HepG2 (cell line): ENCODE results near the gene CTU2. TPM values are rescaled to one million over a fixed set of nuclear protein-coding genes. Genes with fewer than 3 reads are reported as not detected.

Source experiments
- CTCF ChIP-seq: sonication (generic); formaldehyde crosslinking; IDR thresholded peaks from 2 replicates; pipeline ENCODE4 v1.5.0; 2020; ENCODE audit warnings: mild to moderate bottlenecking, missing genetic modification reagents, moderate library complexity
- DZIP1 ChIP-seq: sonication (generic); formaldehyde crosslinking; IDR thresholded peaks from 2 replicates; pipeline ENCODE4 v1.5.0; 2020; ENCODE audit warnings: mild to moderate bottlenecking, missing genetic modification reagents
- GATAD2A ChIP-seq: IDR thresholded peaks from 2 replicates; pipeline ENCODE4 v1.6.1; 2016
- HIVEP1 ChIP-seq: sonication (generic); formaldehyde crosslinking; IDR thresholded peaks from 2 replicates; pipeline ENCODE4 v1.4.0; 2020; ENCODE audit warnings: mild to moderate bottlenecking, missing genetic modification reagents
- KLF11 ChIP-seq: IDR thresholded peaks from 2 replicates; pipeline ENCODE4 v1.6.1; 2016; ENCODE audit warnings: missing compliant biosample characterization
- PAF1 ChIP-seq: IDR thresholded peaks from 2 replicates; pipeline ENCODE4 v1.6.1; 2016; ENCODE audit warnings: missing genetic modification reagents, missing compliant biosample characterization
- POGZ ChIP-seq: sonication (generic); formaldehyde crosslinking; IDR thresholded peaks from 2 replicates; pipeline ENCODE4 v1.4.0; 2020; ENCODE audit warnings: mild to moderate bottlenecking, missing genetic modification reagents
- PRPF4 ChIP-seq: fragments of 200-400 bp; formaldehyde crosslinking; IDR thresholded peaks from 2 replicates; pipeline ENCODE4 v1.6.1; 2016; ENCODE audit warnings: low read length, low read depth; ENCODE audit not compliant: poor library complexity, severe bottlenecking
- SAP130 ChIP-seq: IDR thresholded peaks from 2 replicates; pipeline ENCODE4 v1.6.1; 2016; ENCODE audit warnings: low read depth
- SMAD9 ChIP-seq: sonication (generic); formaldehyde crosslinking; IDR thresholded peaks from 2 replicates; pipeline ENCODE4 v1.5.1; 2020; ENCODE audit warnings: mild to moderate bottlenecking, missing genetic modification reagents
- SMARCC2 ChIP-seq: fragments of 450-650 bp; IDR thresholded peaks from 2 replicates; pipeline ENCODE4 v1.6.1; 2017; ENCODE audit warnings: antibody characterized with exemption, mild to moderate bottlenecking
- ZBTB46 ChIP-seq: sonication (generic); formaldehyde crosslinking; IDR thresholded peaks from 2 replicates; pipeline ENCODE4 v1.4.0; 2020; ENCODE audit warnings: mild to moderate bottlenecking, missing genetic modification reagents, borderline replicate concordance
- ZFP41 ChIP-seq: sonication (generic); formaldehyde crosslinking; IDR thresholded peaks from 2 replicates; pipeline ENCODE4 v1.4.0; 2020; ENCODE audit warnings: mild to moderate bottlenecking, missing genetic modification reagents, borderline replicate concordance
- ZGPAT ChIP-seq: IDR thresholded peaks from 2 replicates; pipeline ENCODE4 v1.6.1; 2016; ENCODE audit warnings: mild to moderate bottlenecking
- ZNF460 ChIP-seq: sonication (generic); formaldehyde crosslinking; IDR thresholded peaks from 2 replicates; pipeline ENCODE4 v1.5.1; 2020; ENCODE audit warnings: missing genetic modification reagents, mild to moderate bottlenecking, borderline replicate concordance
- ZNF547 ChIP-seq: sonication (generic); formaldehyde crosslinking; IDR thresholded peaks from 2 replicates; pipeline ENCODE4 v1.5.1; 2020; ENCODE audit warnings: mild to moderate bottlenecking, missing genetic modification reagents
- ZNF589 ChIP-seq: sonication (generic); formaldehyde crosslinking; conservative IDR thresholded peaks from 2 replicates; pipeline ENCODE4 v1.8.0; 2022; ENCODE audit warnings: mild to moderate bottlenecking, moderate library complexity, missing genetic modification reagents
- ZNF75D ChIP-seq: sonication (generic); formaldehyde crosslinking; IDR thresholded peaks from 2 replicates; pipeline ENCODE4 v1.8.1; 2023; ENCODE audit warnings: missing genetic modification reagents, mild to moderate bottlenecking, borderline replicate concordance
- ZSCAN5A ChIP-seq: sonication (generic); formaldehyde crosslinking; IDR thresholded peaks from 2 replicates; pipeline ENCODE4 v1.8.0; 2022; ENCODE audit warnings: mild to moderate bottlenecking, missing genetic modification reagents, borderline replicate concordance
- polyA plus RNA-seq, 8 experiments: library from polyadenylated mRNA; depleted of rRNA in 3 of 8; stranded (reverse) in 7 of 8; unstranded in 1 of 8; fragments of >200 nt; fragmentation: Illumina TruSeq in 4 of 8; extraction: Trizol in 4 of 8; gene quantifications; 2 replicates each; pipeline versions ENCODE4 v1.2.1 to v1.2.3, GENCODE V29; 2011 to 2016; ENCODE audit warnings: low read depth in 4 of 8, missing spikeins in 1 of 8, mixed read lengths in 1 of 8; ENCODE audit not compliant: insufficient read depth in 1 of 8
- total RNA-seq, 5 experiments: library from RNA; depleted of rRNA; stranded (reverse); fragments of >200 nt; fragmentation: Illumina TruSeq; extraction: Trizol; gene quantifications; 2 replicates each; pipeline ENCODE4 v1.2.3, GENCODE V29; 2016; ENCODE audit warnings: low read depth in 1 of 5

The CTU2 gene
- total and polyA plus RNA-seq, 2 of the 13 experiments (the other 11 are each of a cell fraction or from before 2014, with no cell fraction given) = 13.3 to 21.9 TPM

- TF ChIP-seq ZGPAT (peak; percentile 87; the same call in 1 of the 2 replicates), ZNF589 (CRISPR knock-in tag) (peak; percentile 89), ZNF460 (no peak; the same call in 1 of the 2 replicates), HIVEP1 (peak; percentile 47; the same call in 1 of the 2 replicates), ZFP41 (CRISPR knock-in tag) (peak; percentile 4; the same call in 1 of the 2 replicates), GATAD2A (CRISPR knock-in tag) (no peak; the same call in 1 of the 2 replicates), ZNF75D (no peak), SAP130 (peak; percentile 99), DZIP1 (CRISPR knock-in tag) (no peak), KLF11 (0 out of 2 replicates have a peak, but pooled peaks have one; percentile 77), ZBTB46 (CRISPR knock-in tag) (0 out of 2 replicates have a peak, but pooled peaks have one; percentile 72), PAF1 (CRISPR knock-in tag) (no peak), ZNF547 (CRISPR knock-in tag) (peak; percentile 87), POGZ (CRISPR knock-in tag) (peak; percentile 76; the same call in 1 of the 2 replicates), SMARCC2 (no peak), ZSCAN5A (peak; percentile 43; the same call in 1 of the 2 replicates), CTCF (CRISPR knock-in tag) (peak; percentile 58), PRPF4 (no peak), SMAD9 (CRISPR knock-in tag) (0 out of 2 replicates have a peak, but pooled peaks have one; percentile 72)
Observed at GRCh38 chr16:88662843-88663606, 43.3 kb upstream of the CTU2 start, which contains the start of gene MVD (continued).
